NK-92 (cell line): ENCODE data around the gene PXYLP1.

Experiments used
- DNase-seq: peaks from one replicate; lab custom pipeline; 2025; ENCODE audit not compliant: unreplicated experiment; lab: John Stamatoyannopoulos, UW

Gene PXYLP1

GRCh38 chr3:141248064-141248463 lies 16.4 kb downstream of the PXYLP1 start:
- DNase-seq, result no peak

- DNase-seq, result no peak
Observed at GRCh38 chr3:141249041-141249440, 17.4 kb downstream of the PXYLP1 start.

GRCh38 chr3:141250342-141250741 lies 18.7 kb downstream of the PXYLP1 start:
- DNase-seq, result no peak

- no peak for DNase-seq
Observed at GRCh38 chr3:141250828-141251227, 19.2 kb downstream of the PXYLP1 start.

GRCh38 chr3:141253326-141253725 lies 21.7 kb downstream of the PXYLP1 start:
- no peak for DNase-seq

GRCh38 chr3:141253811-141254210 lies 22.2 kb downstream of the PXYLP1 start:
- DNase-seq, result no peak

GRCh38 chr3:141255137-141255845 lies 23.7 kb downstream of the PXYLP1 start:
- no peak for DNase-seq

- DNase-seq, result no peak
Observed at GRCh38 chr3:141255846-141256261, 24.2 kb downstream of the PXYLP1 start.

- no peak for DNase-seq
Observed at GRCh38 chr3:141256820-141257219, 25.2 kb downstream of the PXYLP1 start.

- DNase-seq, result no peak
Observed at GRCh38 chr3:141257961-141258360, 26.3 kb downstream of the PXYLP1 start.

- DNase-seq, result no peak
Observed at GRCh38 chr3:141258973-141259372, 27.3 kb downstream of the PXYLP1 start.

GRCh38 chr3:141259821-141260629 lies 28.4 kb downstream of the PXYLP1 start:
- DNase-seq, result no peak

GRCh38 chr3:141260630-141260927 lies 29.0 kb downstream of the PXYLP1 start:
- DNase-seq, result no peak

GRCh38 chr3:141261472-141262307 lies 30.1 kb downstream of the PXYLP1 start:
- no peak for DNase-seq

GRCh38 chr3:141262308-141262705 lies 30.7 kb downstream of the PXYLP1 start:
- DNase-seq, result no peak

GRCh38 chr3:141266186-141266585 lies 34.6 kb downstream of the PXYLP1 start:
- DNase-seq, result no peak

- DNase-seq, result no peak
Observed at GRCh38 chr3:141266797-141267555, 35.4 kb downstream of the PXYLP1 start.

- no peak for DNase-seq
Observed at GRCh38 chr3:141267629-141268028, 36.0 kb downstream of the PXYLP1 start.

GRCh38 chr3:141268306-141268705 lies 36.7 kb downstream of the PXYLP1 start:
- DNase-seq, result no peak

GRCh38 chr3:141268791-141269190 lies 37.2 kb downstream of the PXYLP1 start:
- DNase-seq, result no peak

- no peak for DNase-seq
Observed at GRCh38 chr3:141269961-141270360, 38.3 kb downstream of the PXYLP1 start.
